ENCODE results near the gene KLHL14.
A peak's percentile ranks its signal among the peaks of the same experiment; 100 is the strongest.

The KLHL14 gene

DNA sequence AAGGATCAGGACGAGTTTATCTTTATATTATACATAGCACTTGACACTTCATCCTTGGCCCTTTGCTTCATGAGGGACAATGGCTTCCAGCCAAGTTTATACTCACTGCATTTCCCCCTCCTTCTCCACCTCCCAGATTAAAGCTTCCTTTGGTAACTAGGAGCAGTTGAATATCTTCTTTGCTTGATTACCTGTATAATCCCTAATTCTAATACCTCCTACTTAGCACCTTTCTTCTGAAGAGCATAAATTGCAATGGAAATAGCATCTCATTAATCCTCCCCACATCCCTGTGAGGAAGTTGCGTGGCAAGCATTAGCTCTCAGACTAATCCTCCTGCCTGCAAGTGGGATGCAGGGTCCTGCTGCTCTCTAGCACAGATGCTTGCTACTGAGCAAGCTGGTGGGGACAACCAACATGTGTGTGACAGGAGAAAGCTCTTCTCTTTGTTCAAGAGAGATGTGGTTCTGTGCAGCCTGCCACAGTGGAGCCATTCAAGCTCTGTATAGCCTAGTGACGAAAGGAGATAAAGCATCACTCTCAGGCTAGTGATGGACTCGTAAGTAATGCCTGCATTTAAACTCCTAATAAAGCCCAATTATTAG lies 19.1 kb downstream of the KLHL14 start:
- no peak overlapping the region for H3K4me3 ChIP-seq (ENCODE audit: control insufficient read depth, low read depth, low read length)
- TF ChIP-seq, protein P1, sequence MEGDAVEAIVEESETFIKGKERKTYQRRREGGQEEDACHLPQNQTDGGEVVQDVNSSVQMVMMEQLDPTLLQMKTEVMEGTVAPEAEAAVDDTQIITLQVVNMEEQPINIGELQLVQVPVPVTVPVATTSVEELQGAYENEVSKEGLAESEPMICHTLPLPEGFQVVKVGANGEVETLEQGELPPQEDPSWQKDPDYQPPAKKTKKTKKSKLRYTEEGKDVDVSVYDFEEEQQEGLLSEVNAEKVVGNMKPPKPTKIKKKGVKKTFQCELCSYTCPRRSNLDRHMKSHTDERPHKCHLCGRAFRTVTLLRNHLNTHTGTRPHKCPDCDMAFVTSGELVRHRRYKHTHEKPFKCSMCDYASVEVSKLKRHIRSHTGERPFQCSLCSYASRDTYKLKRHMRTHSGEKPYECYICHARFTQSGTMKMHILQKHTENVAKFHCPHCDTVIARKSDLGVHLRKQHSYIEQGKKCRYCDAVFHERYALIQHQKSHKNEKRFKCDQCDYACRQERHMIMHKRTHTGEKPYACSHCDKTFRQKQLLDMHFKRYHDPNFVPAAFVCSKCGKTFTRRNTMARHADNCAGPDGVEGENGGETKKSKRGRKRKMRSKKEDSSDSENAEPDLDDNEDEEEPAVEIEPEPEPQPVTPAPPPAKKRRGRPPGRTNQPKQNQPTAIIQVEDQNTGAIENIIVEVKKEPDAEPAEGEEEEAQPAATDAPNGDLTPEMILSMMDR (conservative IDR thresholded peaks at IDR 0.05; ENCODE audit: control insufficient read depth, insufficient read depth, low read depth, low read length), result no peak
- DNase-seq (ENCODE audit: low read depth), result no peak

DNA sequence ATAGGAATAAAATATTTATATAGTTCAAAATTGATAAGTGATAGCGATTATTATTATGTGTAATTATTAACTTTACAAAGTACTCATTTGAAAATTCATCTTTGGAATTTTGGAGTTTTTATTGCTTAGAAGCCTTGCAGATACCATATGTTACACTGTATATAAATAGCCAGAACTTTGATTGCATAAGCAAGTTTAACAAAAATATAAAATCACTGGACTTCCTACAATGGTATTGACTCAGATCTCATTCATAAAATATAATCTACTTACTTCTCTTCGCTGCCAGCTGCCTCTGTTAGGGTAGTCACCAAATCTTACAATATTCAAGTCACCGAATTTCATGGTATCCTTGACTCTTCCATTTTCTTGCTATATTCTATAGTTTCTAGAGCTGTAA lies 22.5 kb downstream of the KLHL14 start:
- DNase-seq (ENCODE audit: low read depth), result no peak
- no peak overlapping the region for H3K4me3 ChIP-seq (ENCODE audit: control insufficient read depth, low read depth, low read length)
- TF ChIP-seq, protein P1 (conservative IDR thresholded peaks at IDR 0.05; ENCODE audit: control insufficient read depth, insufficient read depth, low read depth, low read length), result no peak

GRCh38 chr18:32749809-32750208 lies 23.0 kb downstream of the KLHL14 start:
- no peak for DNase-seq (ENCODE audit: low read depth)
- H3K4me3 ChIP-seq (ENCODE audit: control insufficient read depth, low read depth, low read length), result no peak overlapping the region
- TF ChIP-seq, protein P1 (conservative IDR thresholded peaks at IDR 0.05; ENCODE audit: control insufficient read depth, insufficient read depth, low read depth, low read length), result no peak

DNA sequence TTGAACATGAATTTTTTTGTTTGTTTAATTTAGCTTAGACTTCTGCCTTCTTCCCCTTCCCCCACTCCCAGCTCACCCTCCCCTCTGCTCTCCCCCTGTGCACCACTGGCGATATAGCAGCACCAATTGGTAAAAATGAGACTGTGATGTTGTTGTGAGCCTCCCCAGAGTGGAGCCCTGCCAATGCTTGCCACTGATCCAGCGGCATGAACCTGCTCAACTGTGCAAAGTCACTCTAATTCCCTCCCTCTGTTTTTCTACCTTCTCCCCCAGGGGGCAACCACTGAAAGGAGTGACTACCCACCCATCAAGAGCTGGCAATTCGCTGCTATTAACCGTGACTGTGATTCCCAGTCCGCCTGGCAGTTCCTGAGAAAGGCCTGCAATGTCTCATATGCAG lies 30.2 kb downstream of the KLHL14 start:
- no peak overlapping the region for H3K4me3 ChIP-seq (ENCODE audit: control insufficient read depth, low read depth, low read length)
- no peak for DNase-seq (ENCODE audit: low read depth)
- TF ChIP-seq, protein P1 (conservative IDR thresholded peaks at IDR 0.05; ENCODE audit: control insufficient read depth, insufficient read depth, low read depth, low read length), result no peak

GRCh38 chr18:32735781-32736180 lies 37.0 kb downstream of the KLHL14 start:
- peak; percentile 60 for DNase-seq (ENCODE audit: low read depth)
- TF ChIP-seq, protein P1 (conservative IDR thresholded peaks at IDR 0.05; ENCODE audit: control insufficient read depth, insufficient read depth, low read depth, low read length), result no peak
- no peak overlapping the region for H3K4me3 ChIP-seq (ENCODE audit: control insufficient read depth, low read depth, low read length)

GRCh38 chr18:32734442-32734841 lies 38.4 kb downstream of the KLHL14 start:
- no peak for DNase-seq (ENCODE audit: low read depth)
- TF ChIP-seq, protein P1 (conservative IDR thresholded peaks at IDR 0.05; ENCODE audit: control insufficient read depth, insufficient read depth, low read depth, low read length), result no peak
- H3K4me3 ChIP-seq (ENCODE audit: control insufficient read depth, low read depth, low read length), result no peak overlapping the region

GRCh38 chr18:32732165-32732564 lies 40.7 kb downstream of the KLHL14 start:
- no peak overlapping the region for H3K4me3 ChIP-seq (ENCODE audit: control insufficient read depth, low read depth, low read length)
- no peak for DNase-seq (ENCODE audit: low read depth)
- TF ChIP-seq, protein P1 (conservative IDR thresholded peaks at IDR 0.05; ENCODE audit: control insufficient read depth, insufficient read depth, low read depth, low read length), result no peak
